Sigmoid colon (tissue), 7 donors: Measurements from ENCODE around the gene CEP128. TPM values are rescaled to one million over a fixed set of nuclear protein-coding genes. Genes with fewer than 3 reads are reported as not detected.
"Not testable (repeated sequence)": the region's sequence is repeated elsewhere in the genome, so short reads cannot be mapped to it uniquely, and the experiment has no call there.

Source experiments
- DNase-seq: peaks from one replicate; pipeline ENCODE4 v3.0.0-alpha.2; 2019
- H3K27ac ChIP-seq, 4 donors: fragments of 200-600 bp; sonication (generic); one replicate each; pipeline ENCODE4 v1.5.1; 2016 to 2019; ENCODE audit warnings: mild to moderate bottlenecking in 1 of 4
- H3K27me3 ChIP-seq, 3 donors: fragments of 200-600 bp; sonication (generic); one replicate each; pipeline ENCODE4 v1.5.1; 2019; ENCODE audit warnings: mild to moderate bottlenecking in 1 of 3
- H3K36me3 ChIP-seq, 4 donors: fragments of 200-600 bp; sonication (generic); one replicate each; pipeline ENCODE4 v1.5.1; 2016 to 2019
- H3K4me1 ChIP-seq, 4 donors: fragments of 200-600 bp; sonication (generic); one replicate each; pipeline ENCODE4 v1.5.1; 2017 to 2019
- H3K4me3 ChIP-seq, 4 donors: fragments of 200-600 bp; sonication (generic); one replicate each; pipeline ENCODE4 v1.5.1; 2017 to 2019; ENCODE audit warnings: mild to moderate bottlenecking in 2 of 4, moderate library complexity in 1 of 4
- H3K9me3 ChIP-seq, 4 donors: fragments of 200-600 bp in 3 of 4; sonication (generic) in 3 of 4; one replicate each; pipeline versions ENCODE4 v1.5.1 to v1.6.1; 2013 to 2019
- EP300 ChIP-seq, 4 donors: sonication (generic); formaldehyde crosslinking; IDR thresholded peaks; one replicate each; pipeline ENCODE4 v1.6.1; 2017; ENCODE audit warnings: antibody characterized with exemption in 4 of 4
- POLR2A ChIP-seq, 2 donors: fragments of 450-650 bp; IDR thresholded peaks; one replicate each; pipeline ENCODE4 v1.6.1; 2016; ENCODE audit warnings: antibody characterized with exemption in 2 of 2, mild to moderate bottlenecking in 2 of 2, moderate library complexity in 2 of 2
- POLR2AphosphoS5 ChIP-seq, 4 donors: sonication (generic); formaldehyde crosslinking; IDR thresholded peaks; one replicate each; pipeline ENCODE4 v1.6.1; 2017; ENCODE audit warnings: antibody characterized with exemption in 4 of 4
- whole genome bisulfite sequencing, 2 donors: extraction: QIAGEN DNeasy Blood & Tissue Kit; methylation state at CpG; one replicate each; pipeline ENCODE4 v1.1.7; 2013; 5-methylcytosine and 5-hydroxymethylcytosine counted together
- intact Hi-C: fragments of 100-400 bp; cut with DNase I; formaldehyde crosslinking; loops from one replicate; pipeline ENCODE4 v1.15.1; 2023
- polyA plus RNA-seq, 3 donors: library from polyadenylated mRNA; stranded (reverse); fragments of 200-250 nt; gene quantifications; one replicate each; pipeline ENCODE4 v1.2.3, GENCODE V29; 2013
- total RNA-seq, 4 donors: library from RNA; depleted of rRNA; stranded (reverse); fragments of >200 nt; gene quantifications; one replicate each; pipeline ENCODE4 v1.1.0, GENCODE V29; 2016
- TF ChIP-seq, protein P1 (sequence below), 4 experiments: fragments of 450-650 bp in 3 of 4; fragments of 200-600 bp in 1 of 4; IDR thresholded peaks; one replicate each; pipeline ENCODE4 v1.5.1; 2016 to 2019; ENCODE audit warnings: antibody characterized with exemption in 4 of 4, mild to moderate bottlenecking in 3 of 4, moderate library complexity in 2 of 4
- donor health status: healthy with polysubstance abuse.
- donor health status: Bipolar disorder and iron deficiency.
- donor health status: healthy.

CEP128 gene
- total and polyA plus RNA-seq, 7 donors = 0.60 to 16.6 (median 8.3) TPM

DNA sequence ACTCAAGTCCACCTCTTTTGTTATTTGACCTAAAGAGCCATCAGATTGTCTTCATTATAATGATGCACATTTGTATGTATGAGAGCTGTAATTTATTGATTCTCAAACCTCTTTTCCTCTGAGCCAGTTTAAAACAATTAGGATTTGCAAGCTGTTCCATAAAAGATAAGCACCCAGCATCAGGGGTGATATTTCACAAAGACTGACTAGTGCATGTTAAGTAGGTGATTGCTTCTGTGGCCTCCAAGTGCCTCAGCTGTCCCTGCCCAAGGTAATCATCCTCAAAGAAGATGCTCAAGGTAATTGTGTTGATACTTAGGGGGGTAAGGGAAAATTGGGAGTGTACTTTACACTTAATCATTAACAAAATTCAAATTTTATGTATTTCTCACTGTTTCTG, 18.2 kb downstream of the CEP128 start:
- no peaks in the 10 kb centered on the region for H3K36me3 ChIP-seq
- no peaks in the 10 kb centered on the region for H3K9me3 ChIP-seq
- no peak for DNase-seq
- no peak overlapping the region for H3K4me3 ChIP-seq
- intact Hi-C loops = no loop called here
- no peaks in the 10 kb centered on the region for H3K4me1 ChIP-seq
- TF ChIP-seq EP300 (IDR thresholded peaks at IDR 0.05) = no peak
- TF ChIP-seq, protein P1, sequence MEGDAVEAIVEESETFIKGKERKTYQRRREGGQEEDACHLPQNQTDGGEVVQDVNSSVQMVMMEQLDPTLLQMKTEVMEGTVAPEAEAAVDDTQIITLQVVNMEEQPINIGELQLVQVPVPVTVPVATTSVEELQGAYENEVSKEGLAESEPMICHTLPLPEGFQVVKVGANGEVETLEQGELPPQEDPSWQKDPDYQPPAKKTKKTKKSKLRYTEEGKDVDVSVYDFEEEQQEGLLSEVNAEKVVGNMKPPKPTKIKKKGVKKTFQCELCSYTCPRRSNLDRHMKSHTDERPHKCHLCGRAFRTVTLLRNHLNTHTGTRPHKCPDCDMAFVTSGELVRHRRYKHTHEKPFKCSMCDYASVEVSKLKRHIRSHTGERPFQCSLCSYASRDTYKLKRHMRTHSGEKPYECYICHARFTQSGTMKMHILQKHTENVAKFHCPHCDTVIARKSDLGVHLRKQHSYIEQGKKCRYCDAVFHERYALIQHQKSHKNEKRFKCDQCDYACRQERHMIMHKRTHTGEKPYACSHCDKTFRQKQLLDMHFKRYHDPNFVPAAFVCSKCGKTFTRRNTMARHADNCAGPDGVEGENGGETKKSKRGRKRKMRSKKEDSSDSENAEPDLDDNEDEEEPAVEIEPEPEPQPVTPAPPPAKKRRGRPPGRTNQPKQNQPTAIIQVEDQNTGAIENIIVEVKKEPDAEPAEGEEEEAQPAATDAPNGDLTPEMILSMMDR (IDR thresholded peaks at IDR 0.05) = no peak
- TF ChIP-seq POLR2AphosphoS5 (IDR thresholded peaks at IDR 0.05) = no peak
- TF ChIP-seq POLR2A (IDR thresholded peaks at IDR 0.05) = no peak
- H3K27ac ChIP-seq = no peak overlapping the region
- H3K27me3 ChIP-seq = no peaks in the 10 kb centered on the region

DNA sequence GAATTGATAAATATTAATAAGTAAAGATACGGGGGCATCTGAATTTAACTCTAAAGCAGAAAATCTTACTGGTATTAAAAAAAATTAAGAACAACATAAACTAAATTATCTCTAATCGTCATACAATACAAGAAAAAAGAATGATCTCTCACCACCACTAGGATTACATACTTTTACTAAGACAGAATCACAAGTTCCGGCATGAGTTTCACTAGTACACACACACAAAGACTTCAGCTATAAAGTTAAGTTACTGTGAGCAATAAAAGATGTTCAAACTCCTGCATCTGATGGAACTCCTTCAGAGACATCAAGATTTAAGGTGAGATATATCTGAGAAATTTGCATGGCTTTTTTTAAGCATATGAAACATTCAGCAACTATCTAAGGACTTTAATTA, 21.9 kb downstream of the CEP128 start:
- H3K9me3 ChIP-seq = no peaks in the 10 kb centered on the region
- H3K36me3 ChIP-seq = peaks cover 0 to 14% (median 2%) of the 10 kb centered on the region in 4 donors
- no peak overlapping the region for H3K4me3 ChIP-seq
- intact Hi-C loops = no loop called here
- 96 to 98% methylated on average over 3 of the region's 3 CpGs for WGBS, 2 donors
- TF ChIP-seq EP300 (IDR thresholded peaks at IDR 0.05) (no peak), POLR2AphosphoS5 (IDR thresholded peaks at IDR 0.05) (no peak), POLR2A (IDR thresholded peaks at IDR 0.05) (no peak)
- TF ChIP-seq, protein P1 (IDR thresholded peaks at IDR 0.05) = no peak
- no peaks in the 10 kb centered on the region for H3K4me1 ChIP-seq
- DNase-seq = no peak
- no peak overlapping the region for H3K27ac ChIP-seq
- no peaks in the 10 kb centered on the region for H3K27me3 ChIP-seq

DNA sequence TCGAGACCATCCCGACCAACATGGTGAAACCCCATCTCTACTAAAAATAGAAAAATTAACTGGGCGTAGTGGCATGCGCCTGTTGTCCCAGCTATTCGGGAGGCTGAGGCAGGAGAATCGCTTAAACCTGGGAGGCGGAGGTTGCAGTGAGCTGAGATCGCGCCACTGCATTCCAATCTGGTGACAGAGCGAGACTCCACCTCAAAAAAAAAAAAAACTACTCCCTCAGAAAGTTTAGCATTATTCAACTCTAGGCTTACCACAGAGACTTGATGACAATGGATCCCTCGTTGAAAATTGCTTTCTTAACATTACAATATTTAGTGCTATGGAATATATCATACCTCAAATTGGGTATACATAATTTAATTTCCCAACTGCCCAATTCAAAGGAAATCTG, 29.5 kb downstream of the CEP128 start:
- 94 to 97% methylated on average over 11 of the region's 11 CpGs for WGBS, 2 donors
- intact Hi-C loops, H3K27me3 ChIP-seq, H3K4me3 ChIP-seq, H3K27ac ChIP-seq, H3K9me3 ChIP-seq, DNase-seq, H3K4me1 ChIP-seq: not testable (repeated sequence)
- peaks cover 0 to 25% (median 2%) of the 10 kb centered on the region in 4 donors for H3K36me3 ChIP-seq

DNA sequence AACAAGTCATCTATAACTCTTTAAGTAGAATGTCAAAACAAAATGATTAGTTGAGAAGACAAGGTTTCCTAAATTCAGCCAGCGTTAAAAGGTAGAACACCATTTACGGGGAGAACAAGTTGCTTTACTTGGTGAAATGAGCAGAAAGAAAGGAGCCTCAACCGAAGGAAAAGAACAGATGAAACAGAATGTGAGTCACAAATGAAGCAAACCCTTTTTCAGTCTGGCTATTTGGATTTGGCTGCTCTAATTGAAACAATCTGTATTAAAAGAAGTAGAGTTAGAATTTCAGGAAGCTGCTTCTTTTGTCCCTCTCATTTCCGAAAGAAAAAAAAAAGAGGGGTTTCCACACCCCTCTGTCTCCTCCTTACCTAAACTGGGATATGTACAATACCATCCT, 34.6 kb downstream of the CEP128 start:
- no peak for TF ChIP-seq EP300 (IDR thresholded peaks at IDR 0.05)
- no peak for TF ChIP-seq POLR2AphosphoS5 (IDR thresholded peaks at IDR 0.05)
- TF ChIP-seq POLR2A (IDR thresholded peaks at IDR 0.05) = no peak
- TF ChIP-seq, protein P1 (IDR thresholded peaks at IDR 0.05) = no peak
- no peak for DNase-seq
- H3K4me1 ChIP-seq = no peaks in the 10 kb centered on the region
- no peaks in the 10 kb centered on the region for H3K9me3 ChIP-seq
- no peak overlapping the region for H3K27ac ChIP-seq
- H3K4me3 ChIP-seq = no peak overlapping the region
- intact Hi-C loops = no loop called here
- 82 to 95% methylated on average over 4 of the region's 4 CpGs for WGBS, 2 donors
- peaks cover 0 to 5% (median 0%) of the 10 kb centered on the region in 4 donors for H3K36me3 ChIP-seq
- no peaks in the 10 kb centered on the region for H3K27me3 ChIP-seq

DNA sequence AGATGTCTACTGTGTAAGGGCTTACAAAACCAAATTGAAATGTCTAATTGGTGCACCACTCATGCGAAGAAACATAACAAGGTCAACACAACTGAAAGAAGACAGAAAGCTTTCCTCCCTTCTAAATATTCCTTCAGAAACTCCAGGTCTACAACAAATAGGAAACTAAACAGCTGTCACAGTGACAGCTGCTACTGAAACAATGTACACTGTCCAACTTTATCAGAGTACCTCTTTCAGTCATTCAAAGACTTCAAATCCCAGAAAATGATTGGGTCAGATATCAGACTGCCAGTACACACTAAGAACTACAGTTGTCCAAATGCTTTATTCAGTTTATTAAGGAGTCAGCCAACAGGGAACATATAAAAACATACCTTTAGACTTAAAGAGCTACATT, 35.2 kb downstream of the CEP128 start:
- no peaks in the 10 kb centered on the region for H3K27me3 ChIP-seq
- H3K27ac ChIP-seq = no peak overlapping the region
- H3K9me3 ChIP-seq = no peaks in the 10 kb centered on the region
- TF ChIP-seq, protein P1 (IDR thresholded peaks at IDR 0.05) = no peak
- TF ChIP-seq EP300 (IDR thresholded peaks at IDR 0.05) (no peak), POLR2AphosphoS5 (IDR thresholded peaks at IDR 0.05) (no peak), POLR2A (IDR thresholded peaks at IDR 0.05) (no peak)
- DNase-seq = no peak
- no peak overlapping the region for H3K4me3 ChIP-seq
- intact Hi-C loops = no loop called here
- H3K4me1 ChIP-seq = no peaks in the 10 kb centered on the region
- H3K36me3 ChIP-seq = peaks cover 0 to 5% (median 0%) of the 10 kb centered on the region in 4 donors
- 0 to 43% methylated on average over 1 of the region's 1 CpG for WGBS, 2 donors
